H9 (cell line): ENCODE data around the gene GPR160. TPM values are rescaled to one million over a fixed set of nuclear protein-coding genes. Genes with fewer than 3 reads are reported as not detected.

Source experiments
- DNase-seq: peaks from one replicate; pipeline ENCODE4 v3.0.0-alpha.2; 2017
- H2AFZ ChIP-seq: one replicate; pipeline ENCODE4 v1.6.1; 2013; ENCODE audit warnings: mild to moderate bottlenecking, low read length, control low read depth, moderate library complexity
- H2AK5ac ChIP-seq: 2 replicates; pipeline ENCODE4 v1.6.1; 2013; ENCODE audit warnings: low read length, control low read depth, mixed read lengths; ENCODE audit not compliant: insufficient read length
- H2BK120ac ChIP-seq: one replicate; pipeline ENCODE4 v1.6.1; 2013; ENCODE audit warnings: low read depth, mild to moderate bottlenecking, low read length, control low read depth, inconsistent platforms; ENCODE audit not compliant: poor library complexity, severe bottlenecking
- H2BK12ac ChIP-seq: 2 replicates; pipeline ENCODE4 v1.6.1; 2013; ENCODE audit warnings: low read length, control low read depth, mixed read lengths, low read depth; ENCODE audit not compliant: insufficient read length
- H2BK15ac ChIP-seq: 2 replicates; pipeline ENCODE4 v1.6.1; 2013; ENCODE audit warnings: low read depth, low read length, control low read depth
- H2BK20ac ChIP-seq: one replicate; pipeline ENCODE4 v1.6.1; 2013; ENCODE audit warnings: low read depth, mild to moderate bottlenecking, low read length, control low read depth, inconsistent platforms; ENCODE audit not compliant: poor library complexity, severe bottlenecking
- H2BK5ac ChIP-seq: 2 replicates; pipeline ENCODE4 v1.6.1; 2013; ENCODE audit warnings: low read length, control low read depth, mixed read lengths; ENCODE audit not compliant: insufficient read length
- H3K14ac ChIP-seq: 2 replicates; pipeline ENCODE4 v1.6.1; 2013; ENCODE audit warnings: low read length, control low read depth; ENCODE audit not compliant: insufficient read depth
- H3K18ac ChIP-seq: 2 replicates; pipeline ENCODE4 v1.6.1; 2013; ENCODE audit warnings: low read depth, mild to moderate bottlenecking, mixed read lengths, low read length, control low read depth; ENCODE audit not compliant: insufficient read length
- H3K23ac ChIP-seq: 2 replicates; pipeline ENCODE4 v1.6.1; 2013; ENCODE audit warnings: low read length, control low read depth, mixed read lengths, low read depth; ENCODE audit not compliant: insufficient read length
- H3K23me2 ChIP-seq: 2 replicates; pipeline ENCODE4 v1.6.1; 2013; ENCODE audit warnings: low read depth, mild to moderate bottlenecking, mixed read lengths, low read length, control low read depth; ENCODE audit not compliant: insufficient read length, poor library complexity, severe bottlenecking
- H3K27ac ChIP-seq: 2 replicates; pipeline ENCODE4 v1.5.1; 2013; ENCODE audit warnings: low read length, control low read depth, mixed read lengths, low read depth; ENCODE audit not compliant: insufficient read length
- H3K27me3 ChIP-seq: 2 replicates; pipeline ENCODE4 v1.6.1; 2013; ENCODE audit warnings: low read length, control low read depth, inconsistent platforms; ENCODE audit not compliant: insufficient read depth
- H3K4ac ChIP-seq: 2 replicates; pipeline ENCODE4 v1.6.1; 2013; ENCODE audit warnings: low read depth, mild to moderate bottlenecking, control low read depth, inconsistent platforms, low read length, moderate library complexity
- H3K4me1 ChIP-seq: 2 replicates; pipeline ENCODE4 v1.6.1; 2013; ENCODE audit warnings: low read length, control low read depth, inconsistent platforms; ENCODE audit not compliant: insufficient read depth
- H3K4me2 ChIP-seq: 2 replicates; pipeline ENCODE4 v1.6.1; 2013; ENCODE audit warnings: low read length, control low read depth, mixed read lengths; ENCODE audit not compliant: insufficient read length, insufficient read depth
- H3K56ac ChIP-seq: 2 replicates; pipeline ENCODE4 v1.6.1; 2013; ENCODE audit warnings: low read depth, mild to moderate bottlenecking, mixed read lengths, low read length, control low read depth; ENCODE audit not compliant: insufficient read length
- H3K79me1 ChIP-seq: 2 replicates; pipeline ENCODE4 v1.6.1; 2013; ENCODE audit warnings: low read depth, mild to moderate bottlenecking, moderate library complexity, low read length, control low read depth, inconsistent platforms; ENCODE audit not compliant: insufficient read depth, poor library complexity, severe bottlenecking
- H3K79me2 ChIP-seq: 2 replicates; pipeline ENCODE4 v1.6.1; 2013; ENCODE audit warnings: low read length, control low read depth, inconsistent platforms; ENCODE audit not compliant: insufficient read depth
- H3K9ac ChIP-seq: 2 replicates; pipeline ENCODE4 v1.6.1; 2013; ENCODE audit warnings: low read length, control low read depth, mixed read lengths; ENCODE audit not compliant: insufficient read length; ENCODE audit errors: extremely low read depth
- H3K9me3 ChIP-seq: one replicate; pipeline ENCODE4 v1.6.1; 2013; ENCODE audit warnings: low read depth, low read length, inconsistent platforms; ENCODE audit not compliant: control insufficient read depth
- H3T11ph ChIP-seq: one replicate; pipeline ENCODE4 v1.6.1; 2013; ENCODE audit warnings: mild to moderate bottlenecking, low read length, control low read depth, inconsistent platforms
- H4K20me1 ChIP-seq: one replicate; pipeline ENCODE4 v1.6.1; 2013; ENCODE audit not compliant: control insufficient read depth, insufficient read length, insufficient read depth
- H4K5ac ChIP-seq: 2 replicates; pipeline ENCODE4 v1.6.1; 2013; ENCODE audit warnings: low read depth, mild to moderate bottlenecking, mixed read lengths, low read length, control low read depth; ENCODE audit not compliant: insufficient read length
- H4K8ac ChIP-seq: replicated peaks from 2 replicates; pipeline ENCODE4 v1.6.1; 2013; ENCODE audit warnings: low read length, control low read depth, mixed read lengths, low read depth; ENCODE audit not compliant: insufficient read length
- H4K91ac ChIP-seq: 2 replicates; pipeline ENCODE4 v1.6.1; 2013; ENCODE audit warnings: low read depth, mild to moderate bottlenecking, moderate library complexity, mixed read lengths, low read length, control low read depth; ENCODE audit not compliant: insufficient read length
- H3K27ac Mint-ChIP-seq, 3 experiments: 2 replicates in 2 of 3; 3 replicates in 1 of 3; pipeline ENCODE4 v1.8.0; 2020 to 2021; ENCODE audit warnings: mixed read lengths in 3 of 3, mild to moderate bottlenecking in 1 of 3, moderate library complexity in 1 of 3
- H3K27me3 Mint-ChIP-seq: 2 replicates; pipeline ENCODE4 v1.8.0; 2021; ENCODE audit warnings: low read depth, mild to moderate bottlenecking, moderate library complexity, mixed read lengths
- H3K36me3 Mint-ChIP-seq, 3 experiments: 2 replicates in 2 of 3; 3 replicates in 1 of 3; pipeline ENCODE4 v1.8.0; 2020 to 2021; ENCODE audit warnings: low read depth in 3 of 3, mixed read lengths in 3 of 3; ENCODE audit not compliant: insufficient read depth in 1 of 3
- H3K4me1 Mint-ChIP-seq, 2 experiments: 2 replicates each; pipeline ENCODE4 v1.8.0; 2020; ENCODE audit warnings: mixed read lengths in 2 of 2
- H3K4me3 Mint-ChIP-seq, 2 experiments: 2 replicates in 1 of 2; 3 replicates in 1 of 2; pipeline ENCODE4 v1.8.0; 2020 to 2021; ENCODE audit warnings: mild to moderate bottlenecking in 2 of 2, mixed read lengths in 2 of 2, moderate library complexity in 1 of 2
- H3K9me3 Mint-ChIP-seq, 2 experiments: 2 replicates in 1 of 2; 3 replicates in 1 of 2; pipeline ENCODE4 v1.8.0; 2020; ENCODE audit warnings: mild to moderate bottlenecking in 2 of 2, mixed read lengths in 2 of 2, moderate library complexity in 1 of 2
- WGBS: extraction: QIAGEN DNeasy Blood & Tissue Kit; methylation state at CpG from one replicate; pipeline ENCODE4 v1.1.7; 2013; ENCODE audit warnings: missing lambda C conversion rate, low lambda C conversion rate, mixed read lengths; ENCODE audit not compliant: insufficient read length; ENCODE audit errors: extremely low coverage; 5-methylcytosine and 5-hydroxymethylcytosine counted together
- total RNA-seq: library from RNA; stranded (reverse); gene quantifications from 2 replicates; pipeline ENCODE4 v1.2.1, GENCODE V29; 2021
- TF ChIP-seq, protein P1 (sequence below): fragments of 200-600 bp; sonication (generic); conservative IDR thresholded peaks from 3 replicates; pipeline ENCODE4 v1.8.0; 2021; ENCODE audit warnings: antibody characterized with exemption, mild to moderate bottlenecking

The GPR160 gene
- total RNA-seq, 1 experiment from 2014 or later, result 14.1 TPM

DNA sequence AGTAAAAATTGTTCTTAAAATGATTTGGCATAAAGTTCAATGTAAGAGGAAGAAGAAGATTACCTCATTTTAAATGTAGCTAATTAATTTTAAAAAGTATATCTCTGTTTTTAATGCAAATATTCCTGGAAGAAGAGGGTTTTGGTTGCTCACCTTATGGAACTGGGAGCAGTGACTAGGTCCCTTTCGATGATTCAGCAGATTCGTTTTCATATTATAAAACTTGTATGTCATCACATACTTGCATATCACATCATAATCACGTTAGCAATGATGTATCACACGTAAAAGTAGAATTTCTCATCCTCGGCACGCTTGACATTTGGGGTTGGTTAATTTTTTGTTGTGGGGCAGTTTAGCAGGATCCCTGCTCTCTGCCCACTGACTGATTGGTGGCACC is 47.6 kb downstream of the GPR160 start:
- Histone ChIP-seq H2BK12ac (no peak overlapping the region), H3K4ac (no peak overlapping the region), H2BK5ac (no peak overlapping the region), H2BK15ac (no peak overlapping the region), H2BK20ac (no peak overlapping the region), H3K9ac (no peak overlapping the region), H3K23me2 (no peaks in the 10 kb centered on the region), H3K79me2 (no peaks in the 10 kb centered on the region), H3K56ac (no peak overlapping the region), H3K4me1 (no peaks in the 10 kb centered on the region), H2AFZ (no peak overlapping the region), H4K5ac (no peak overlapping the region), H3K9me3 (no peaks in the 10 kb centered on the region), H2AK5ac (no peak overlapping the region), H3K27ac (no peak overlapping the region), H4K20me1 (no peaks in the 10 kb centered on the region), H3K27me3 (no peaks in the 10 kb centered on the region), H3K23ac (no peak overlapping the region), H3K14ac (no peak overlapping the region), H3K79me1 (no peaks in the 10 kb centered on the region), H2BK120ac (no peak overlapping the region), H3K4me2 (no peak overlapping the region), H3K18ac (no peak overlapping the region), H3T11ph (no peak overlapping the region), H4K91ac (no peak overlapping the region), H4K8ac (no peak overlapping the region)
- Mint-ChIP-seq H3K9me3 (no peaks in the 10 kb centered on the region), H3K36me3 (peaks cover 3 to 26% (median 20%) of the 10 kb centered on the region in 3 experiments; a peak in 5 of 7 replicates), H3K27me3 (no peaks in the 10 kb centered on the region), H3K4me1 (peaks cover 0 to 4% of the 10 kb centered on the region in 2 experiments; a peak in 2 of 4 replicates), H3K27ac (peak overlapping the region in 1 of 3 experiments; percentile 81; a peak in 3 of 7 replicates), H3K4me3 (no peak overlapping the region)
- WGBS, result no CpG with 5 or more reads among the region's 6 CpGs
- TF ChIP-seq, protein P1, sequence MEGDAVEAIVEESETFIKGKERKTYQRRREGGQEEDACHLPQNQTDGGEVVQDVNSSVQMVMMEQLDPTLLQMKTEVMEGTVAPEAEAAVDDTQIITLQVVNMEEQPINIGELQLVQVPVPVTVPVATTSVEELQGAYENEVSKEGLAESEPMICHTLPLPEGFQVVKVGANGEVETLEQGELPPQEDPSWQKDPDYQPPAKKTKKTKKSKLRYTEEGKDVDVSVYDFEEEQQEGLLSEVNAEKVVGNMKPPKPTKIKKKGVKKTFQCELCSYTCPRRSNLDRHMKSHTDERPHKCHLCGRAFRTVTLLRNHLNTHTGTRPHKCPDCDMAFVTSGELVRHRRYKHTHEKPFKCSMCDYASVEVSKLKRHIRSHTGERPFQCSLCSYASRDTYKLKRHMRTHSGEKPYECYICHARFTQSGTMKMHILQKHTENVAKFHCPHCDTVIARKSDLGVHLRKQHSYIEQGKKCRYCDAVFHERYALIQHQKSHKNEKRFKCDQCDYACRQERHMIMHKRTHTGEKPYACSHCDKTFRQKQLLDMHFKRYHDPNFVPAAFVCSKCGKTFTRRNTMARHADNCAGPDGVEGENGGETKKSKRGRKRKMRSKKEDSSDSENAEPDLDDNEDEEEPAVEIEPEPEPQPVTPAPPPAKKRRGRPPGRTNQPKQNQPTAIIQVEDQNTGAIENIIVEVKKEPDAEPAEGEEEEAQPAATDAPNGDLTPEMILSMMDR, result no peak
- DNase-seq, result no peak
